H9 (cell line): ENCODE data around the gene PHKG2. TPM values are rescaled to one million over a fixed set of nuclear protein-coding genes. Genes with fewer than 3 reads are reported as not detected.

Experiments
- DNase-seq: peaks from one replicate; pipeline ENCODE4 v3.0.0-alpha.2; 2017
- H2AFZ ChIP-seq: one replicate; pipeline ENCODE4 v1.6.1; 2013; ENCODE audit warnings: mild to moderate bottlenecking, low read length, control low read depth, moderate library complexity
- H2AK5ac ChIP-seq: 2 replicates; pipeline ENCODE4 v1.6.1; 2013; ENCODE audit warnings: low read length, control low read depth, mixed read lengths; ENCODE audit not compliant: insufficient read length
- H2BK120ac ChIP-seq: one replicate; pipeline ENCODE4 v1.6.1; 2013; ENCODE audit warnings: low read depth, mild to moderate bottlenecking, low read length, control low read depth, inconsistent platforms; ENCODE audit not compliant: poor library complexity, severe bottlenecking
- H2BK12ac ChIP-seq: 2 replicates; pipeline ENCODE4 v1.6.1; 2013; ENCODE audit warnings: low read length, control low read depth, mixed read lengths, low read depth; ENCODE audit not compliant: insufficient read length
- H2BK15ac ChIP-seq: 2 replicates; pipeline ENCODE4 v1.6.1; 2013; ENCODE audit warnings: low read depth, low read length, control low read depth
- H2BK20ac ChIP-seq: one replicate; pipeline ENCODE4 v1.6.1; 2013; ENCODE audit warnings: low read depth, mild to moderate bottlenecking, low read length, control low read depth, inconsistent platforms; ENCODE audit not compliant: poor library complexity, severe bottlenecking
- H2BK5ac ChIP-seq: 2 replicates; pipeline ENCODE4 v1.6.1; 2013; ENCODE audit warnings: low read length, control low read depth, mixed read lengths; ENCODE audit not compliant: insufficient read length
- H3K14ac ChIP-seq: 2 replicates; pipeline ENCODE4 v1.6.1; 2013; ENCODE audit warnings: low read length, control low read depth; ENCODE audit not compliant: insufficient read depth
- H3K18ac ChIP-seq: 2 replicates; pipeline ENCODE4 v1.6.1; 2013; ENCODE audit warnings: low read depth, mild to moderate bottlenecking, mixed read lengths, low read length, control low read depth; ENCODE audit not compliant: insufficient read length
- H3K23ac ChIP-seq: 2 replicates; pipeline ENCODE4 v1.6.1; 2013; ENCODE audit warnings: low read length, control low read depth, mixed read lengths, low read depth; ENCODE audit not compliant: insufficient read length
- H3K23me2 ChIP-seq: 2 replicates; pipeline ENCODE4 v1.6.1; 2013; ENCODE audit warnings: low read depth, mild to moderate bottlenecking, mixed read lengths, low read length, control low read depth; ENCODE audit not compliant: insufficient read length, poor library complexity, severe bottlenecking
- H3K27ac ChIP-seq: 2 replicates; pipeline ENCODE4 v1.5.1; 2013; ENCODE audit warnings: low read length, control low read depth, mixed read lengths, low read depth; ENCODE audit not compliant: insufficient read length
- H3K27me3 ChIP-seq: 2 replicates; pipeline ENCODE4 v1.6.1; 2013; ENCODE audit warnings: low read length, control low read depth, inconsistent platforms; ENCODE audit not compliant: insufficient read depth
- H3K4ac ChIP-seq: 2 replicates; pipeline ENCODE4 v1.6.1; 2013; ENCODE audit warnings: low read depth, mild to moderate bottlenecking, control low read depth, inconsistent platforms, low read length, moderate library complexity
- H3K4me1 ChIP-seq: 2 replicates; pipeline ENCODE4 v1.6.1; 2013; ENCODE audit warnings: low read length, control low read depth, inconsistent platforms; ENCODE audit not compliant: insufficient read depth
- H3K4me2 ChIP-seq: 2 replicates; pipeline ENCODE4 v1.6.1; 2013; ENCODE audit warnings: low read length, control low read depth, mixed read lengths; ENCODE audit not compliant: insufficient read length, insufficient read depth
- H3K56ac ChIP-seq: 2 replicates; pipeline ENCODE4 v1.6.1; 2013; ENCODE audit warnings: low read depth, mild to moderate bottlenecking, mixed read lengths, low read length, control low read depth; ENCODE audit not compliant: insufficient read length
- H3K79me1 ChIP-seq: 2 replicates; pipeline ENCODE4 v1.6.1; 2013; ENCODE audit warnings: low read depth, mild to moderate bottlenecking, moderate library complexity, low read length, control low read depth, inconsistent platforms; ENCODE audit not compliant: insufficient read depth, poor library complexity, severe bottlenecking
- H3K79me2 ChIP-seq: 2 replicates; pipeline ENCODE4 v1.6.1; 2013; ENCODE audit warnings: low read length, control low read depth, inconsistent platforms; ENCODE audit not compliant: insufficient read depth
- H3K9ac ChIP-seq: 2 replicates; pipeline ENCODE4 v1.6.1; 2013; ENCODE audit warnings: low read length, control low read depth, mixed read lengths; ENCODE audit not compliant: insufficient read length; ENCODE audit errors: extremely low read depth
- H3K9me3 ChIP-seq: one replicate; pipeline ENCODE4 v1.6.1; 2013; ENCODE audit warnings: low read depth, low read length, inconsistent platforms; ENCODE audit not compliant: control insufficient read depth
- H3T11ph ChIP-seq: one replicate; pipeline ENCODE4 v1.6.1; 2013; ENCODE audit warnings: mild to moderate bottlenecking, low read length, control low read depth, inconsistent platforms
- H4K20me1 ChIP-seq: one replicate; pipeline ENCODE4 v1.6.1; 2013; ENCODE audit not compliant: control insufficient read depth, insufficient read length, insufficient read depth
- H4K5ac ChIP-seq: 2 replicates; pipeline ENCODE4 v1.6.1; 2013; ENCODE audit warnings: low read depth, mild to moderate bottlenecking, mixed read lengths, low read length, control low read depth; ENCODE audit not compliant: insufficient read length
- H4K8ac ChIP-seq: replicated peaks from 2 replicates; pipeline ENCODE4 v1.6.1; 2013; ENCODE audit warnings: low read length, control low read depth, mixed read lengths, low read depth; ENCODE audit not compliant: insufficient read length
- H4K91ac ChIP-seq: 2 replicates; pipeline ENCODE4 v1.6.1; 2013; ENCODE audit warnings: low read depth, mild to moderate bottlenecking, moderate library complexity, mixed read lengths, low read length, control low read depth; ENCODE audit not compliant: insufficient read length
- H3K27ac Mint-ChIP-seq, 3 experiments: 2 replicates in 2 of 3; 3 replicates in 1 of 3; pipeline ENCODE4 v1.8.0; 2020 to 2021; ENCODE audit warnings: mixed read lengths in 3 of 3, mild to moderate bottlenecking in 1 of 3, moderate library complexity in 1 of 3
- H3K27me3 Mint-ChIP-seq: 2 replicates; pipeline ENCODE4 v1.8.0; 2021; ENCODE audit warnings: low read depth, mild to moderate bottlenecking, moderate library complexity, mixed read lengths
- H3K36me3 Mint-ChIP-seq, 3 experiments: 2 replicates in 2 of 3; 3 replicates in 1 of 3; pipeline ENCODE4 v1.8.0; 2020 to 2021; ENCODE audit warnings: low read depth in 3 of 3, mixed read lengths in 3 of 3; ENCODE audit not compliant: insufficient read depth in 1 of 3
- H3K4me1 Mint-ChIP-seq, 2 experiments: 2 replicates each; pipeline ENCODE4 v1.8.0; 2020; ENCODE audit warnings: mixed read lengths in 2 of 2
- H3K4me3 Mint-ChIP-seq, 2 experiments: 2 replicates in 1 of 2; 3 replicates in 1 of 2; pipeline ENCODE4 v1.8.0; 2020 to 2021; ENCODE audit warnings: mild to moderate bottlenecking in 2 of 2, mixed read lengths in 2 of 2, moderate library complexity in 1 of 2
- H3K9me3 Mint-ChIP-seq, 2 experiments: 2 replicates in 1 of 2; 3 replicates in 1 of 2; pipeline ENCODE4 v1.8.0; 2020; ENCODE audit warnings: mild to moderate bottlenecking in 2 of 2, mixed read lengths in 2 of 2, moderate library complexity in 1 of 2
- WGBS: extraction: QIAGEN DNeasy Blood & Tissue Kit; methylation state at CpG from one replicate; pipeline ENCODE4 v1.1.7; 2013; ENCODE audit warnings: missing lambda C conversion rate, low lambda C conversion rate, mixed read lengths; ENCODE audit not compliant: insufficient read length; ENCODE audit errors: extremely low coverage; 5-methylcytosine and 5-hydroxymethylcytosine counted together
- total RNA-seq: library from RNA; stranded (reverse); gene quantifications from 2 replicates; pipeline ENCODE4 v1.2.1, GENCODE V29; 2021
- TF ChIP-seq, protein P1 (sequence below): fragments of 200-600 bp; sonication (generic); conservative IDR thresholded peaks from 3 replicates; pipeline ENCODE4 v1.8.0; 2021; ENCODE audit warnings: antibody characterized with exemption, mild to moderate bottlenecking

The PHKG2 gene
- total RNA-seq, 1 experiment from 2014 or later = 46.6 TPM

- Histone ChIP-seq H4K91ac (no peak overlapping the region), H3K4me2 (peak overlapping the region; percentile 95), H4K20me1 (no peaks in the 10 kb centered on the region), H2AK5ac (no peak overlapping the region), H2BK120ac (no peak overlapping the region), H3K4me1 (no peaks in the 10 kb centered on the region), H3K79me2 (no peaks in the 10 kb centered on the region), H3K23me2 (peaks cover 20% of the 10 kb centered on the region), H3K56ac (no peak overlapping the region), H3K9ac (peak overlapping the region; percentile 93), H4K5ac (no peak overlapping the region), H4K8ac (no peak overlapping the region), H2BK5ac (no peak overlapping the region), H3K14ac (no peak overlapping the region), H3K27me3 (no peaks in the 10 kb centered on the region), H3K9me3 (no peaks in the 10 kb centered on the region), H3K79me1 (peaks cover 6% of the 10 kb centered on the region), H3K18ac (no peak overlapping the region), H2BK15ac (no peak overlapping the region), H2AFZ (no peak overlapping the region), H3K23ac (no peak overlapping the region), H3K4ac (no peak overlapping the region), H3K27ac (no peak overlapping the region), H2BK12ac (no peak overlapping the region), H2BK20ac (no peak overlapping the region), H3T11ph (no peak overlapping the region)
- Mint-ChIP-seq H3K36me3 (peaks cover 37 to 67% (median 55%) of the 10 kb centered on the region in 3 experiments), H3K4me1 (peaks cover 17 to 18% of the 10 kb centered on the region in 2 experiments), H3K27ac (peak overlapping the region; percentile 78 to 93 (median 82); a peak in 6 of 7 replicates), H3K9me3 (no peaks in the 10 kb centered on the region), H3K27me3 (no peaks in the 10 kb centered on the region), H3K4me3 (peak overlapping the region; percentile 91 to 97)
- TF ChIP-seq, protein P1, sequence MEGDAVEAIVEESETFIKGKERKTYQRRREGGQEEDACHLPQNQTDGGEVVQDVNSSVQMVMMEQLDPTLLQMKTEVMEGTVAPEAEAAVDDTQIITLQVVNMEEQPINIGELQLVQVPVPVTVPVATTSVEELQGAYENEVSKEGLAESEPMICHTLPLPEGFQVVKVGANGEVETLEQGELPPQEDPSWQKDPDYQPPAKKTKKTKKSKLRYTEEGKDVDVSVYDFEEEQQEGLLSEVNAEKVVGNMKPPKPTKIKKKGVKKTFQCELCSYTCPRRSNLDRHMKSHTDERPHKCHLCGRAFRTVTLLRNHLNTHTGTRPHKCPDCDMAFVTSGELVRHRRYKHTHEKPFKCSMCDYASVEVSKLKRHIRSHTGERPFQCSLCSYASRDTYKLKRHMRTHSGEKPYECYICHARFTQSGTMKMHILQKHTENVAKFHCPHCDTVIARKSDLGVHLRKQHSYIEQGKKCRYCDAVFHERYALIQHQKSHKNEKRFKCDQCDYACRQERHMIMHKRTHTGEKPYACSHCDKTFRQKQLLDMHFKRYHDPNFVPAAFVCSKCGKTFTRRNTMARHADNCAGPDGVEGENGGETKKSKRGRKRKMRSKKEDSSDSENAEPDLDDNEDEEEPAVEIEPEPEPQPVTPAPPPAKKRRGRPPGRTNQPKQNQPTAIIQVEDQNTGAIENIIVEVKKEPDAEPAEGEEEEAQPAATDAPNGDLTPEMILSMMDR = no peak
- DNase-seq = no peak
- no CpG with 5 or more reads among the region's 15 CpGs for WGBS
Measured at GRCh38 chr16:30762991-30763725, 14.9 kb downstream of the PHKG2 start.
